ENCODE results near the gene HMCN1.

GRCh38 chr1:185824106-185824505, 89.9 kb downstream of the HMCN1 start:
- no peak for TF ChIP-seq ZNF274 (IDR thresholded peaks at IDR 0.05; ENCODE audit: low read depth, low read length)
- no peak for TF ChIP-seq YY1 (IDR thresholded peaks at IDR 0.05; ENCODE audit: insufficient read depth, insufficient read length)

Data from NT2/D1 (cell line).